SK-N-SH treated with all-trans-retinoic acid at 6 μM for 48 hours (cell line): Measurements from ENCODE around the gene FAM43A.

Experiments used
- ATAC-seq: fragments of 200-7000 bp; cut with Tn5 transposase; 3 replicates; pipeline ENCODE4 v1.9.1; 2020; ENCODE audit warnings: mild to moderate bottlenecking, moderate library complexity
- ARNTL ChIP-seq: fragments of 450-650 bp; formaldehyde crosslinking; IDR thresholded peaks from 2 replicates; pipeline ENCODE4 v1.5.0; 2020; ENCODE audit warnings: low read depth, mild to moderate bottlenecking, moderate library complexity, borderline replicate concordance
- BACH2 ChIP-seq: fragments of 250-450 bp; sonication (Bioruptor Pico); IDR thresholded peaks from 2 replicates; pipeline ENCODE4 v1.9.0; 2021; ENCODE audit warnings: mild to moderate bottlenecking, borderline replicate concordance
- CSDC2 ChIP-seq: fragments of 250-450 bp; sonication (Bioruptor Pico); IDR thresholded peaks from 2 replicates; pipeline ENCODE4 v1.5.0; 2020; ENCODE audit warnings: mild to moderate bottlenecking, moderate library complexity
- ESRRG ChIP-seq: fragments of 250-450 bp; sonication (Bioruptor Pico); IDR thresholded peaks from 2 replicates; pipeline ENCODE4 v1.6.1; 2021; ENCODE audit warnings: mild to moderate bottlenecking
- GLIS3 ChIP-seq: fragments of 250-450 bp; sonication (Bioruptor Pico); IDR thresholded peaks from 2 replicates; pipeline ENCODE4 v1.5.0; 2020; ENCODE audit warnings: mild to moderate bottlenecking, moderate library complexity
- ISL1 ChIP-seq: fragments of 250-450 bp; sonication (Bioruptor Pico); IDR thresholded peaks from 2 replicates; pipeline ENCODE4 v2.1.2; 2022; ENCODE audit warnings: mild to moderate bottlenecking, moderate library complexity
- OSR1 ChIP-seq: fragments of 250-450 bp; sonication (Bioruptor Pico); IDR thresholded peaks from 2 replicates; pipeline ENCODE4 v1.8.0; 2022; ENCODE audit warnings: moderate library complexity, mild to moderate bottlenecking, inconsistent platforms
- PPARA ChIP-seq: fragments of 250-450 bp; sonication (Bioruptor Pico); IDR thresholded peaks from 2 replicates; pipeline ENCODE4 v1.5.0; 2020; ENCODE audit warnings: mild to moderate bottlenecking, borderline replicate concordance
- RARB ChIP-seq: fragments of 250-450 bp; sonication (Bioruptor Pico); IDR thresholded peaks from 2 replicates; pipeline ENCODE4 v1.8.0; 2021; ENCODE audit warnings: mild to moderate bottlenecking, moderate library complexity
- SNAI2 ChIP-seq: fragments of 250-450 bp; sonication (Bioruptor Pico); IDR thresholded peaks from 2 replicates; pipeline ENCODE4 v1.5.0; 2020; ENCODE audit warnings: mild to moderate bottlenecking, moderate library complexity
- TCF4 ChIP-seq: fragments of 250-450 bp; sonication (Bioruptor Pico); IDR thresholded peaks from 2 replicates; pipeline ENCODE4 v1.8.0; 2021; ENCODE audit warnings: mild to moderate bottlenecking, moderate library complexity, borderline replicate concordance
- TOX ChIP-seq: fragments of 250-450 bp; sonication (Bioruptor Pico); IDR thresholded peaks from 2 replicates; pipeline ENCODE4 v1.8.0; 2021; ENCODE audit warnings: mild to moderate bottlenecking, moderate library complexity, borderline replicate concordance
- ZC3H10 ChIP-seq: fragments of 250-450 bp; sonication (Bioruptor Pico); IDR thresholded peaks from 2 replicates; pipeline ENCODE4 v1.5.1; 2021; ENCODE audit warnings: mild to moderate bottlenecking, moderate library complexity
- ZFP3 ChIP-seq: fragments of 250-450 bp; sonication (Bioruptor Pico); IDR thresholded peaks from 2 replicates; pipeline ENCODE4 v1.5.0; 2020; ENCODE audit warnings: mild to moderate bottlenecking, moderate library complexity
- ZFP30 ChIP-seq: fragments of 450-650 bp; formaldehyde crosslinking; IDR thresholded peaks from 2 replicates; pipeline ENCODE4 v1.5.0; 2022; ENCODE audit warnings: mild to moderate bottlenecking, moderate library complexity
- ZNF565 ChIP-seq: fragments of 450-650 bp; formaldehyde crosslinking; conservative IDR thresholded peaks from 2 replicates; pipeline ENCODE4 v1.5.0; 2020; ENCODE audit warnings: low read depth, mild to moderate bottlenecking, moderate library complexity
- ZNF70 ChIP-seq: fragments of 450-650 bp; formaldehyde crosslinking; IDR thresholded peaks from 2 replicates; pipeline ENCODE4 v1.5.0; 2020; ENCODE audit warnings: mild to moderate bottlenecking, moderate library complexity
- ZNF8 ChIP-seq: fragments of 450-650 bp; formaldehyde crosslinking; IDR thresholded peaks from 2 replicates; pipeline ENCODE4 v1.5.0; 2020; ENCODE audit warnings: mild to moderate bottlenecking, moderate library complexity
- TF ChIP-seq, protein P1 (sequence below): fragments of 250-450 bp; sonication (Bioruptor Pico); IDR thresholded peaks from 2 replicates; pipeline ENCODE4 v1.5.1; 2020; ENCODE audit warnings: low read depth, mild to moderate bottlenecking, moderate library complexity
- TF ChIP-seq, protein P2 (sequence below): fragments of 250-450 bp; sonication (Bioruptor Pico); IDR thresholded peaks from 2 replicates; pipeline ENCODE4 v1.8.0; 2020; ENCODE audit warnings: mild to moderate bottlenecking, moderate library complexity, borderline replicate concordance
- TF ChIP-seq, protein P3 (sequence below): fragments of 250-450 bp; sonication (Bioruptor Pico); IDR thresholded peaks from 2 replicates; pipeline ENCODE4 v1.5.1; 2021; ENCODE audit warnings: mild to moderate bottlenecking, moderate library complexity
- TF ChIP-seq, protein P4 (sequence below): fragments of 250-450 bp; sonication (Bioruptor Pico); IDR thresholded peaks from 2 replicates; pipeline ENCODE4 v1.8.0; 2021; ENCODE audit warnings: low read depth, mild to moderate bottlenecking, moderate library complexity, borderline replicate concordance
- TF ChIP-seq, protein P5 (sequence below): fragments of 250-450 bp; sonication (Bioruptor Pico); IDR thresholded peaks from 2 replicates; pipeline ENCODE4 v1.5.0; 2020; ENCODE audit warnings: mild to moderate bottlenecking, moderate library complexity

The FAM43A gene

DNA sequence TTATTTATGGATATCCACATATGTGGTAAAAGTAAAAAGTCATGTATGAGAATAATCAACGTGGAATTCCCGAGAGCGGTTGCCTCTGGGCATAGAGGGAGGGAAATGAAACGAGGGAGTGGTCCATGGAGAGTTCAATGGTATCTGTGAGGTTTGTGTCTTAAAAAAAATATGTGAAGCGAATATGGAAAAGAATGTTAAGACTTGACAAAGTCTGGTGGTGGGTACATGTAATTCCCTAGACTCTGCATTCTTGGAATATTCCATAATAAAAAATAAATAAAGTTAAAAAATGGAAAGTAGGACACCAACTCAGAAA lies 28.4 kb downstream of the FAM43A start:
- TF ChIP-seq ZFP30 (CRISPR knock-in tag) (no peak), OSR1 (CRISPR knock-in tag) (no peak), PPARA (CRISPR knock-in tag) (no peak), BACH2 (CRISPR knock-in tag) (no peak), GLIS3 (CRISPR knock-in tag) (no peak), ZNF8 (CRISPR knock-in tag) (no peak), SNAI2 (CRISPR knock-in tag) (no peak), TCF4 (no peak), ZNF565 (CRISPR knock-in tag) (no peak), ISL1 (CRISPR knock-in tag) (no peak), RARB (CRISPR knock-in tag) (no peak), CSDC2 (CRISPR knock-in tag) (no peak), ZFP3 (CRISPR knock-in tag) (no peak), TOX (no peak), ZC3H10 (CRISPR knock-in tag) (no peak), ARNTL (CRISPR knock-in tag) (no peak), ESRRG (CRISPR knock-in tag) (no peak)
- TF ChIP-seq, protein P1, sequence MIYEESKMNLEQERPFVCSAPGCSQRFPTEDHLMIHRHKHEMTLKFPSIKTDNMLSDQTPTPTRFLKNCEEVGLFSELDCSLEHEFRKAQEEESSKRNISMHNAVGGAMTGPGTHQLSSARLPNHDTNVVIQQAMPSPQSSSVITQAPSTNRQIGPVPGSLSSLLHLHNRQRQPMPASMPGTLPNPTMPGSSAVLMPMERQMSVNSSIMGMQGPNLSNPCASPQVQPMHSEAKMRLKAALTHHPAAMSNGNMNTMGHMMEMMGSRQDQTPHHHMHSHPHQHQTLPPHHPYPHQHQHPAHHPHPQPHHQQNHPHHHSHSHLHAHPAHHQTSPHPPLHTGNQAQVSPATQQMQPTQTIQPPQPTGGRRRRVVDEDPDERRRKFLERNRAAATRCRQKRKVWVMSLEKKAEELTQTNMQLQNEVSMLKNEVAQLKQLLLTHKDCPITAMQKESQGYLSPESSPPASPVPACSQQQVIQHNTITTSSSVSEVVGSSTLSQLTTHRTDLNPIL (CRISPR knock-in tag): no peak
- TF ChIP-seq, protein P2, sequence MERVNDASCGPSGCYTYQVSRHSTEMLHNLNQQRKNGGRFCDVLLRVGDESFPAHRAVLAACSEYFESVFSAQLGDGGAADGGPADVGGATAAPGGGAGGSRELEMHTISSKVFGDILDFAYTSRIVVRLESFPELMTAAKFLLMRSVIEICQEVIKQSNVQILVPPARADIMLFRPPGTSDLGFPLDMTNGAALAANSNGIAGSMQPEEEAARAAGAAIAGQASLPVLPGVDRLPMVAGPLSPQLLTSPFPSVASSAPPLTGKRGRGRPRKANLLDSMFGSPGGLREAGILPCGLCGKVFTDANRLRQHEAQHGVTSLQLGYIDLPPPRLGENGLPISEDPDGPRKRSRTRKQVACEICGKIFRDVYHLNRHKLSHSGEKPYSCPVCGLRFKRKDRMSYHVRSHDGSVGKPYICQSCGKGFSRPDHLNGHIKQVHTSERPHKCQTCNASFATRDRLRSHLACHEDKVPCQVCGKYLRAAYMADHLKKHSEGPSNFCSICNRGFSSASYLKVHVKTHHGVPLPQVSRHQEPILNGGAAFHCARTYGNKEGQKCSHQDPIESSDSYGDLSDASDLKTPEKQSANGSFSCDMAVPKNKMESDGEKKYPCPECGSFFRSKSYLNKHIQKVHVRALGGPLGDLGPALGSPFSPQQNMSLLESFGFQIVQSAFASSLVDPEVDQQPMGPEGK: no peak
- ATAC-seq: no peak

DNA sequence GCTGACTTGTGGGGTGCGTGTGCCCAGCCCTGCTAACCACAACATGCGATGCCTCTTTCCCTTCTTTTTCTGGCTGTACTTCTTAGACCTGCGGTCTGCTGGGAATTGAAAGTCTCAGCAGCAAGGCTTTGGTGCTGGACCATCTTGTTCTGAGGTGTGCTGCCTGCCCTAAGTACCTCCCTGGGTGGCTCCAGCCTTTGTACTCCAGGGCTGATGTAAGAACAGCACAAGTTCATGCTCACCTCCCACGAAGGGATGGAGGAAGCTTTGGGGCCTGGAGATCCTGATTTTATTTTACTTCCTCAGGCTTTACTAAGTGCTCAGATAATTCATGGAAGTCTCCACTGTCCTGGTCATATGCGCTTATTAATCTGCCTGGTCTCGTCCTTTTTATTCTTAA lies 28.9 kb downstream of the FAM43A start:
- no peak for ATAC-seq

More for the DNA sequence above, 28.9 kb downstream of the FAM43A start:
- no peak for TF ChIP-seq PPARA (CRISPR knock-in tag)
- TF ChIP-seq, protein P3, sequence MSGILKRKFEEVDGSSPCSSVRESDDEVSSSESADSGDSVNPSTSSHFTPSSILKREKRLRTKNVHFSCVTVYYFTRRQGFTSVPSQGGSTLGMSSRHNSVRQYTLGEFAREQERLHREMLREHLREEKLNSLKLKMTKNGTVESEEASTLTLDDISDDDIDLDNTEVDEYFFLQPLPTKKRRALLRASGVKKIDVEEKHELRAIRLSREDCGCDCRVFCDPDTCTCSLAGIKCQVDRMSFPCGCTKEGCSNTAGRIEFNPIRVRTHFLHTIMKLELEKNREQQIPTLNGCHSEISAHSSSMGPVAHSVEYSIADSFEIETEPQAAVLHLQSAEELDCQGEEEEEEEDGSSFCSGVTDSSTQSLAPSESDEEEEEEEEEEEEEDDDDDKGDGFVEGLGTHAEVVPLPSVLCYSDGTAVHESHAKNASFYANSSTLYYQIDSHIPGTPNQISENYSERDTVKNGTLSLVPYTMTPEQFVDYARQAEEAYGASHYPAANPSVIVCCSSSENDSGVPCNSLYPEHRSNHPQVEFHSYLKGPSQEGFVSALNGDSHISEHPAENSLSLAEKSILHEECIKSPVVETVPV (CRISPR knock-in tag): no peak
- no peak for TF ChIP-seq ZNF8 (CRISPR knock-in tag)
- TF ChIP-seq, protein P1 (CRISPR knock-in tag): no peak
- TF ChIP-seq, protein P4, sequence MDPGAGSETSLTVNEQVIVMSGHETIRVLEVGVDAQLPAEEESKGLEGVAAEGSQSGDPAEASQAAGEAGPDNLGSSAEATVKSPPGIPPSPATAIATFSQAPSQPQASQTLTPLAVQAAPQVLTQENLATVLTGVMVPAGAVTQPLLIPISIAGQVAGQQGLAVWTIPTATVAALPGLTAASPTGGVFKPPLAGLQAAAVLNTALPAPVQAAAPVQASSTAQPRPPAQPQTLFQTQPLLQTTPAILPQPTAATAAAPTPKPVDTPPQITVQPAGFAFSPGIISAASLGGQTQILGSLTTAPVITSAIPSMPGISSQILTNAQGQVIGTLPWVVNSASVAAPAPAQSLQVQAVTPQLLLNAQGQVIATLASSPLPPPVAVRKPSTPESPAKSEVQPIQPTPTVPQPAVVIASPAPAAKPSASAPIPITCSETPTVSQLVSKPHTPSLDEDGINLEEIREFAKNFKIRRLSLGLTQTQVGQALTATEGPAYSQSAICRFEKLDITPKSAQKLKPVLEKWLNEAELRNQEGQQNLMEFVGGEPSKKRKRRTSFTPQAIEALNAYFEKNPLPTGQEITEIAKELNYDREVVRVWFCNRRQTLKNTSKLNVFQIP (CRISPR knock-in tag): no peak
- no peak for TF ChIP-seq ZNF70 (CRISPR knock-in tag)
- no peak for TF ChIP-seq OSR1 (CRISPR knock-in tag)
- no peak for TF ChIP-seq RARB (CRISPR knock-in tag)
- no peak for TF ChIP-seq ZC3H10 (CRISPR knock-in tag)
- no peak for TF ChIP-seq CSDC2 (CRISPR knock-in tag)
- no peak for TF ChIP-seq GLIS3 (CRISPR knock-in tag)
- TF ChIP-seq ISL1 (CRISPR knock-in tag): no peak
- TF ChIP-seq ZFP30 (CRISPR knock-in tag): no peak
- TF ChIP-seq ARNTL (CRISPR knock-in tag): no peak
- TF ChIP-seq ZNF565 (CRISPR knock-in tag): no peak
- TF ChIP-seq, protein P2: no peak
- no peak for TF ChIP-seq BACH2 (CRISPR knock-in tag)
- no peak for TF ChIP-seq TCF4
- TF ChIP-seq, protein P5, sequence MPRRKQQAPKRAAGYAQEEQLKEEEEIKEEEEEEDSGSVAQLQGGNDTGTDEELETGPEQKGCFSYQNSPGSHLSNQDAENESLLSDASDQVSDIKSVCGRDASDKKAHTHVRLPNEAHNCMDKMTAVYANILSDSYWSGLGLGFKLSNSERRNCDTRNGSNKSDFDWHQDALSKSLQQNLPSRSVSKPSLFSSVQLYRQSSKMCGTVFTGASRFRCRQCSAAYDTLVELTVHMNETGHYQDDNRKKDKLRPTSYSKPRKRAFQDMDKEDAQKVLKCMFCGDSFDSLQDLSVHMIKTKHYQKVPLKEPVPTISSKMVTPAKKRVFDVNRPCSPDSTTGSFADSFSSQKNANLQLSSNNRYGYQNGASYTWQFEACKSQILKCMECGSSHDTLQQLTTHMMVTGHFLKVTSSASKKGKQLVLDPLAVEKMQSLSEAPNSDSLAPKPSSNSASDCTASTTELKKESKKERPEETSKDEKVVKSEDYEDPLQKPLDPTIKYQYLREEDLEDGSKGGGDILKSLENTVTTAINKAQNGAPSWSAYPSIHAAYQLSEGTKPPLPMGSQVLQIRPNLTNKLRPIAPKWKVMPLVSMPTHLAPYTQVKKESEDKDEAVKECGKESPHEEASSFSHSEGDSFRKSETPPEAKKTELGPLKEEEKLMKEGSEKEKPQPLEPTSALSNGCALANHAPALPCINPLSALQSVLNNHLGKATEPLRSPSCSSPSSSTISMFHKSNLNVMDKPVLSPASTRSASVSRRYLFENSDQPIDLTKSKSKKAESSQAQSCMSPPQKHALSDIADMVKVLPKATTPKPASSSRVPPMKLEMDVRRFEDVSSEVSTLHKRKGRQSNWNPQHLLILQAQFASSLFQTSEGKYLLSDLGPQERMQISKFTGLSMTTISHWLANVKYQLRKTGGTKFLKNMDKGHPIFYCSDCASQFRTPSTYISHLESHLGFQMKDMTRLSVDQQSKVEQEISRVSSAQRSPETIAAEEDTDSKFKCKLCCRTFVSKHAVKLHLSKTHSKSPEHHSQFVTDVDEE (CRISPR knock-in tag): no peak
- TF ChIP-seq SNAI2 (CRISPR knock-in tag): no peak
